HG02970 (cell line): ENCODE measurements around the gene ZFPM1.

ENCODE experiments used
- ATAC-seq: cut with Tn5 transposase; IDR thresholded peaks from one replicate; pipeline ENCODE4 v1.9.1; 2021; ENCODE audit warnings: mild to moderate bottlenecking, moderate library complexity, moderate number of reproducible peaks; ENCODE audit not compliant: unreplicated experiment, low FRiP score

ZFPM1 gene

DNA sequence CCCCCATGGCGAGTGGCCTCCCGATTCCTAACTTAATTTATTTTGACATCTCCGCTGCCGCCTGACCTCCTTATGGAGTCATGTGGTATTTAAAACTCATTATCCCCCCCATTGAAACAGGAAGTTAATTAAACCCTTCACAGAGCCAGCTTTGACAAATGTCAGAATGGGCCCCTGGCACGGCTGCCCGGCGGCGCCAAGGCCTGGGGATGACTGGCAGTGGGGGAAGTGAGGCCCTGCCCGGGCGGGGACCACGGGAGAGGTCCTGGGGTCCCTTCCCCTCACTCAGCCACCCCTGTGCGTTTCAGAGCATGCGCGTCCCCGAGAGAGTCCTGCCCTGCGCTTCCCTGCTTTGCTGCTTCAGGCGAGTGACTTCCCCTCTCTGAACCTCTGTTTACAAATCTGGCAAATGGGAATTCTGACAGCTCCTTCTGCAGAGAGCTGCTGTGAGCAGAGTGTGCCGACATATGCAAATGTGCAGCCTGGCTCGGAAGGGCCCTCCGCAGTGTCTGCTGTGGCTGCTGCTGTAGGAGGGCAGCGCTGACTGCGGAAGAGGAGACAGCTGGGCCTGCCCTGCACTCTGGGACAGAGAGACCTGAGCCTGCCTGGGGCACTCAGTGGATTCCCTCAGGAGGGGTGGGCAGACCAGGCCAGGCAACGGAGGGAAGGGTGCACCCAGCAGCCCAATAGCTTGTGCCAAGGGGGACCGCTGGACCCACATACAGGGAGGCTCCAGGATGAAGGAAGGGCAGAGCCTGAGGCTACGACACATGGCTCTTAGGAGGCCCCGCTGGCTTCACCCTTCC lies 4.4 kb upstream of the ZFPM1 start:
- ATAC-seq = no peak

DNA sequence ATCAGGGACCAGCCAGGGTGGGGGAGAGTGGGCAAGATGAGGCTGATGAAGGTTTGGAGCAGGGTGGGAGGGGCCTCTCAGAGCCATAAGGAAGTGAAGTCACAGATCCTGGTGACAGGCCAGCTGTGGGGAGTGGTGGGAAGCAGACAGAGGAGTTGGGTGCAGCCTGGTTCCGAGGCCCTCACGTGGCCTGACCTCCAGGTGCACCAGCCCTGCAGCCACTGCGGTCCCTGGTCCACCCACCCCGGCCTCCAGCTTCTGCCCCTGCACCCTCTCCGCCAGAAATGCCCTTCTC lies 3.9 kb upstream of the ZFPM1 start:
- no peak for ATAC-seq

DNA sequence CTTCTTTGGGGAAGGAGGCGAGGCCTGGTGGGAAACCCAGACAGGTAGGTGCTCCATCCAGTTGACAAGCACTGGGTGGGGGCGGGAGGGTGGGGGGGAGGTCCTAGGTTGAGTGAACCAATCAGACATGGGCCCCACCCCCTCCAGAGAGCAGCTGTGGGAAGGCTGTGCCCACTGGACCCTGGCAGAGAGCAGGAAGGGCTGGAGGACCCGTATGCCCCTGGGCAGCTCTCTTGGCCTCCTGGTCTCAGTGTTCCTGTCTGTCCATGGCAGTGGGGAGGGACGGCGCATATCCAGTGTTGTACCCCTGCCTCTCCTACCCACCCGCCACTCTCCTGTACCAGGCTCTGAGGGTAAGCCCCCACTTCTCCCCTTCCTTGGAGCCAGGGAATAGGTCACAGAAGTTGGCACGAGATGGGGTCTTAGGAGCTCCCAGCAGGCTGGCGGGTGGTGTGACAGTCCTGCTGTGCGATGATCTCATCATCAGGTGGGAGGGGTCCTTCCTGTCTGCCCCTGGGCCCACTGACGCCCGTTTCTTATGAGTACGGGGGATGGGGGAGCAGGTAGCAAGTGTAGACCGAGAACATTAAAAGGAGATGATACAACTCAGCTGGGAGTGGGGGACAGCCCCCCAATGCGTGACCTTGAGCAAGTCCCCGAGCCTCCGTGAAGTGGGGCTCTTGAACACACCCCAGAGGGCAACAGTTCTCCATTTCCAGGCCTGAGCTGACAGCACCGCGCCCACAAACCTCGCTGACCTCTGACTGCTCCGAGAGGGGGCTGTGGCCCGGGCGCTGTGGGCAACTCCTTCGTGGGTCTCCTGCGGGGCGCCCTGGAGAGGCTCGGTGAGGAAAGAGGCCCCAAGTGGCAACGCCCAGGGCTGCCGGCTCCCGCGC lies 1.2 kb upstream of the ZFPM1 start:
- no peak for ATAC-seq

DNA sequence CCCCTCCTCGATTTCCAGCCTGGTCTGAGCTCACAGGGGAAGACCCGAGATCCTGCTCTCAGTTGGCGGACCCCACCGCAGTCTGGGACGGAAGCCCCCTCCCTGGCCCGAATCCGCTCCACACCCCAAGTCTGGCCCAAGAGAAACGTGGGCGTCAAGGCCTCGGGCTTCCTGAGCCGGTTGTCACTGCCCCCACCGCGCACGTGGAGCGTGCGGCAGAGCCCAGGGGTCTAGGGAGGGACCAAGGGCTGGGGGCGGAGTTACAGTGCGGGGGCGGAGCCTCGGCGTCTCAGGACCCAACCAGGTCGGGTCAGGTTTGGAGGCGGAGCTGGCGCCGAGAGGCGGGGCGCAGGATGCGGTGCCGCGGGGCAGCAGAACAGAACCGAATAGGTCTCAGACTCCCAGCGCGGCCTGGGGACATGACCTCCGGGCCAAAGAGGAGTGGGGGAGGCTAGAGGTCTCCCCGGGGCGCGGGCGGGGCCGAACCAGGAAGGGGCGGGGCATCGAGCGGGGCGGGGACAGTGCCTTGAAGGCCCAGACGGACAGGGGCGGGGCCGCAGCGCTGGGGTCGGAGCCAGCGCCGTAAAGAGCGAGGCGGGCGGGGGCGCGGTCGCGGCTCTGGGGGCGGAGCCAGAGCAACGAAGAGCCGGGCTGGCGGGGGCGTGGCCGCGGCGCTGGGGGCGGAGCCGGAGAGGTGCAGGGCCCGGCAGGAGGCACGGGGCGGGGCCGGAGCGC lies 431 bp upstream of the ZFPM1 start:
- ATAC-seq = peak; percentile 41

DNA sequence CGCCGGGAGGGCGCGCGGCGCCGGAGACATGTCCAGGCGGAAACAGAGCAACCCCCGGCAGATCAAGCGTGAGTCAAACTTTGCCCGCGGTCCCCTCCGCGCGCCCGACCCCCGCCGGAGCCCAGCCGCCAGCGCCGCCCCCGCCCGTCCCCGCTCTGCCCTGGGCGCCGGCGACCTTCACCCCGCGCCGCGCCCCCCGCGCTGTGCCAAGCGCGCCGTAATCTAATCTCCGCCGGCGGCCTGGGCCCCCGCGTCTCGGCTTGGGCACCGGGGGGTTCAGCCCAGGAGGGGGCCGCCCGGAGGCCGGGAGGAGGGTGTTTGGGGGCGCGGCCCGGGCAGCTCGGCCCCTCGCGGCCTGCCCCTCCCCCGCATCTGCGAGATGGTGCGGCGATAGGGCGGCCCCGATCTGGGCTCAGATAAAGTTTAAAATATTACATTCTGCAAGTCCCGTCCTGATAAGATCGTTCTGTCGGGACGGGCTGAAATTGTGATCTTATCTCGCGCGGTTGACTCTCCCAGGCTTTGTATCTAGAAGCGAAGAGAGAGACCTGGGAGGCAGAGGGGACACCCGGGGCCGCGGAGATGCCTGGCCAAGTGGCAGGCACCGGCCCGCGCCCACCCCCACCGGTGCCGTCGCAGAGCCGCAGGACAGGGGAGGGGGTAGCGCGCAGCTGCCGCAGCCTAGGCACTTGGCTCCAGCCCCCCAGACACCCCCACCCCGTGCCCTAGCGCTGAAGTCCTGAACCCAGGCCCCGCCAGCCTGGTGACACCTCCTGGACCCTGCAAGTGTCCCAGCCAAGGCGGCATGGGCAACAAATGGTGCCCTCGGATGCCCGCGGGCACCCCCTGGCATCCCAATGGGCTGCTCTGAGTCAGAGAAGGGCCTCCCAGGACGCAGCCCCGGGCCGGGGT lies 787 bp downstream of the ZFPM1 start:
- no peak for ATAC-seq

DNA sequence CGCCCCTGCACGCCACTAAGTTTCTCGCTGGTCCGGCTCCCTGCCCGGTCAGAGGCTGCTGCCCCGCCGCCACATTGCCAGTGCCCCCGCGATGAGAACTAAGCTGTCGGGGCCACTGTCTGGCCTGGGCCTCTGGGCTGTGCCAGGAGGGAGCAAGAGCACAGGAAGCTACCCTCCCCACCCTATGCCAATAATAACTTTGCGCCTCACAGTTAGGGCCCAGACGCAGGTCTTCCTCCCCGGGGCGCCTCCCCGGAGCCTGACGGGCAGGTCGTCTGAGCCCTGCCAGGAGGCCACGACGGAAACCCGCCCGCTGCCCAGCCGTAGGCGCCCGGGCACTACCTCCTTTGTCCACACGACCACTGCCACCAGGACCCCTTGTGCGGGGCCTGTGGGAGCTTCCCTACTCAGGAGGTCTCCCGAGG lies 1.5 kb downstream of the ZFPM1 start:
- ATAC-seq = no peak

DNA sequence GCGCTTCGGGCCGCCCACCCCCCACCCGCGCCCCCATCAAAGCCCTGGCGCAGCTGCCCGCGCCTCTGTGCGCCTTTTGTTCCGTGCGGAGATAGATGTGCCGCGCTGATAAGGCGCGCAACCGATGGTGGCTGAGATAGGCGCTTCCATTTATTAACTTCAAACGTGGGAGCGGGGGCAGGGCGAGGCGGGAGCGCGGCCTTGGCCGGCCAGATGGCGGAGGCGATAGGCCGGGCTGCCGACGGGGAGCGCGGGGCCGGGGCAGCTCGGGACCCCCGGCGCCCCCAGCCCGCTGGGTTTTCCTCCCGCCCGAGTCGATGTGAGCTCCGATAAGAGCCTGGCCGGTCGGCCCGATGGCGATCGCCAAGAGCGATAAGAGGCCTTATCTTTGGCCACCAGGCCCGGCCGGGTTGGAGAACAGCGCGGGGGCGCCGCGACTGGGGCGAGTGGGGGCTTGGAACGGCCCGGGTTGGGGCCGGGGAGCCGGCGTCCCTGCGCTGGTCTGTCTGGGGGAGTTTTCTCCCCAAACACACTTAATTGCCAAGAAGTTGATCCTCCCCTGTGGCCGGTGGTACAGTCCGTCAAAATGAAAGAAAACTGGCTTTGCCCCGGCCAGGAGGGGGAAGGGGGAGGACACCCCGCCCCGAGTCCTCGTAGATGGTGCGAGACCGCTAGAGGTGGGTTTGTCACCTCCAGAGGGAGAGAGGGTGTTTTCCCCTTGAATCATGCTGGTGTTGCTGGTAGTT lies 2.7 kb downstream of the ZFPM1 start:
- no peak for ATAC-seq

DNA sequence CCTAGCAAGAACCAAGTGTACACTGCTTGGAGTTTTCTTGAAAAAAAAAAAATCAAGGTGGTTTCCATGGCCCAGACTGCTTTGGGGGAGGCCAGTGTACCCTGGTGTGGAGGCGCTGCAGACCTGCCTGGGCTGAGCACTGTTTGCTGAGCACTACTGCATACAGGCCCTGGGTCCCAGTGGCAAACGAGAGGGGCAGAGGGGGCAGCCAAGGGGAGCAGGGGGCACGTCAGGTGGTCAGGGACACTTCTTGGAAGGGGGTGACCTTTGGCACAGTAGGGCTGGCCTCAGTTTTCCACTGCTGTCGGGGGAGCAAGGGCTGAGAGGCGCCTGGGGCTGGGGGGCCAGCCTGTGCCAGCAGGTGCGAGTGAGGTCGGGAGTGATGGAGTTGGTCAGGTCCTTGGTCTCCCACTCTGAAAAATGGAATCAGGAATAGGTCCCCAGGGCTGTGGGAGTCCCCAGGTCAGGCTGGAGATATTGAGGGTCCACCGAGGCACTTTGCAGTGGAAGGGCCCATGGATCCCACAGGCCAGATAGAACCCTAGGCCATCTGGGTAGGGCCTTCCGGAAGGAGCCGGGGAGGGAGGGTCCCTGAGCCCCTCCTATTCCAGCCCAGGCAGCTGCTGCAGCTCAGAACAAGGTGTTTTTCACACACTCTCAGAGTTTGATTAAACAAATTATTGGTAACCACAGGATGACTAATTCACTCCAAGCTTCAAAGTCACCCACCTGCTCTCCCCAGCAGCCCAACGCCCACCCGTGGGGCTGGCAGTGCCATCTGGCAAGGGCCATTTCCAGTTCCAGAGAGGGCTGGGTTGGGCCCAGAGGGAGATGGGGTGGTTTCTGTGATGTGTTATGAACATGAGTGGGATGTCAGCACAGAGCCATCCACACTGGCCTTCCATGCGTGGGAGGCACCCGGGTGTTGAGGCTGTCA lies 3.5 kb downstream of the ZFPM1 start:
- ATAC-seq = no peak

DNA sequence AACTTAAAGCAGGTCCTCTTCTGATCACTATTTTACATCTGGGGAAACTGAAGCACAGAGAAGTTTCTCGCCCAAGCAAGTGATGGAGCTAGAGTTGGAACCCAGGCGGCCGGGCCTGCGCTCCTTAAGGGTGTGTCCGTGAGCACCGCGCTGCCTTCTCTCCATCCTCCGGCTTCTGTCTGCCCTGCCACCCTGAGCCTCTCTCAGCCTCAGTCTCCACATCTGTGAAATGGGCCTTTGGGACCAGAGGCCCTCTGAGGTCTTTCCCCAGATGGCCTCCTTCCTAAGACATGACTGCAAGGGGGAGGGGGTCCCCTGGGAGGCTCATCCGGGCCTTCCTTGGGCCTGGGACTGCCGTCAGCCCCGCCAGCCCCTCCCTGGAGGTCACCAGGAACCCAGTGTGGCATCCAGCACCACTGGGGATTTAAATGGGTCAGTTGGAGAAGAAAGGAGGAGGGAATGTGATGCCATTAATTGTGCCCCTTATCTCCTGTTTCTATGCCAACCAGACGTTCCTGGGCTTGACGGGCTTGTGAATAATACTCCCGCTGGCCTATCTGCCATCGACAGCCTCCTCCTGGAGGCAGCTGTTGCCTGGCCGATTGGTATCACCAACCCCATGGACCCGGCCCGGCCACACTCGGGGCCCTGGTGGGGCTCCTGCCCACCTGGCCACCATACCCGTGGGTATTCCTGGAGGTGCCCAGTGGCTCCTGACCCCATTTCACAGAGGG lies 5.1 kb downstream of the ZFPM1 start:
- no peak for ATAC-seq

DNA sequence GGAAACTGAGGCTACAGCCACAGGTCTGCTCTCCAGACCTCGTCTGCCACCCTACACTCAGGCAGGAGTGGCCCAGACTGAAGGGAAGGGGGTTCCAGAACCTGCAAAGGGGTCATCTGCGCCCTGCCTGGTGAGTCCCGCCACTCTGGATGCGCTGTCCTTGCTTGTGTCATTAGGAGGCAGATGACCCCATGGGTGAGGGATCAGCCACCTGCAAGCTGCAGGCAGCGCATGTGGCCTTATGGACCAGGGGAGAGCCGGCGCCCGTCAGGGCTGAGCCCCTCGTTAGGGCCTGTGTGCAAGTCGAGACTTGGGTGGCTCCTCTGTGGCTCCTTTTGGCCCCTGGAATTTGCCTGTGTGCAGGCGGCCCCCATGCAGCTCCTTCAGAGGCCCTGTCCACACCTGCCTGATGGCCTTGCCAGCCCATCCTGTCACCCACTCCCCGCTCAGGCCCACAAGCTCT lies 5.7 kb downstream of the ZFPM1 start:
- no peak for ATAC-seq

DNA sequence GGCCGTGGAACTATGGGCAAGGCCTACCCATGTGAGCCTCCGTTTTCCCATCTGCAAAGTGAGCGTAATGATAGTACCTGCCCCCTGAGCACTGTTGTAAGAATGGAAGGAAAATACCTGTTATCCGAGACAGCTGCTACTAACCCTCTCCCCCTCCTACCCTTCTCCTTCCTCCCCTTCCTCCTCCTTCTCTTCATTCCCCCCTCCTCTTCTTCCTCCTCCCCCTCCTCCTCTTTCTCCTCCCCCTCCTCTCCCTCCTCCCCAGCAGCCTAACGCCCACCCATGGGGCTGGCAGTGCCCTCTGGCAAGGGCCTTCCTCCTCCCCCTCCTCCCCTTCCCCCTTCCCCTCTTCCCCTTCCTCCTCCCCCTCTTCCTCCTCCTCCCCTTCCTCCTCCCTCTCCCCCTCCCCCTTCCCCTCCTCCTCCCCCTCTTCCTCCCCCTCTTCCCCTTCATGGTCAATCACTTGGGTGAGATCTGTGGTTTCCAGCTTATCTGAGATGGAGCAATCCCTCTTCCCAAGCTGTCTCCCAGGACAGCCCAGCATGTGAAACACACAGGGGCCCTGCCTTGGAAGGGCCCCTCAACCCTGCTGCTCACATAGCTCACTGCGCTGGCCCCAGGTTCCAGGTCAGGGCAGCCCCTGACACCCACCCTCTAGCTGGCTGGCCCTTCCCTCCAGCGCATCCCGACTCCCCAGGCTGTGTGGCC lies 6.4 kb downstream of the ZFPM1 start:
- no peak for ATAC-seq

DNA sequence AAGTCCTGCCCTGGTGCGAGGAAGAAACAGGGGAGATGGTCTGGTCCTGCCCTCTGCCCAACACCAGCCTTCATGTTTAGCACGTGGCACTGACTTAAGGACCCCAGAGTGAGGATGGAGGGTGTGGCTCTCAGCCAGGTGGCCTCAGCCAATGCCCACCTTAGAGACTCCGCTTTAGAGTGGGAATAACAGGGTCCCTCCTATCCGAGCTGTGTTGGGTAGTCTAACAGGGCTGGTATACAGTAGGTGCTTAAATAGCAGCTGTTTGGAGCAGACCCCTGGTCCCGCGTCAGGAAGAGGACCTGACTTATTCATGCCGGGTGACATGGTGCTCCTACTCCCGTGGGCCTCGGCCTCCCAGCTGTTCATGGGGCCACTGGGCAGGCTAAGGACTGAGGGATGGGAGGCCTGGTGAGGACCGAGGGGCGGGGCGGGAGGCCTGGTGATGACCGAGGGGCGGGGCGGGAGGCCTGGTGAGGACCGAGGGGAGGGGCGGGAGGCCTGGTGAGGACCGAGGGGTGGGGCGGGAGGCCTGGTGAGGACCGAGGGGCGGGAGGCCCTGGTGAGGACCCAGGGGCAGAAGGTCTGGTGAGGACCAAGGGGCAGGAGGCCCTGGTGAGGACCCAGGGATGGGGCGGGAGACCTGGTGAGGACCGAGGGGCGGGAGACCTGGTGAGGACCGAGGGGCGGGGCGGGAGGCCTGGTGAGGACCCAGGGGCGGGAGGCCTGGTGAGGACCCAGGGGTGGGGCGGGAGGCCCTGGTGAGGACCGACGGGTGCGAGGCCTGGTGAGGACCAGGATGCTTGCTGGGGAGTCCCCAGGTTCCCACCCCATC lies 7.6 kb downstream of the ZFPM1 start:
- no peak for ATAC-seq

DNA sequence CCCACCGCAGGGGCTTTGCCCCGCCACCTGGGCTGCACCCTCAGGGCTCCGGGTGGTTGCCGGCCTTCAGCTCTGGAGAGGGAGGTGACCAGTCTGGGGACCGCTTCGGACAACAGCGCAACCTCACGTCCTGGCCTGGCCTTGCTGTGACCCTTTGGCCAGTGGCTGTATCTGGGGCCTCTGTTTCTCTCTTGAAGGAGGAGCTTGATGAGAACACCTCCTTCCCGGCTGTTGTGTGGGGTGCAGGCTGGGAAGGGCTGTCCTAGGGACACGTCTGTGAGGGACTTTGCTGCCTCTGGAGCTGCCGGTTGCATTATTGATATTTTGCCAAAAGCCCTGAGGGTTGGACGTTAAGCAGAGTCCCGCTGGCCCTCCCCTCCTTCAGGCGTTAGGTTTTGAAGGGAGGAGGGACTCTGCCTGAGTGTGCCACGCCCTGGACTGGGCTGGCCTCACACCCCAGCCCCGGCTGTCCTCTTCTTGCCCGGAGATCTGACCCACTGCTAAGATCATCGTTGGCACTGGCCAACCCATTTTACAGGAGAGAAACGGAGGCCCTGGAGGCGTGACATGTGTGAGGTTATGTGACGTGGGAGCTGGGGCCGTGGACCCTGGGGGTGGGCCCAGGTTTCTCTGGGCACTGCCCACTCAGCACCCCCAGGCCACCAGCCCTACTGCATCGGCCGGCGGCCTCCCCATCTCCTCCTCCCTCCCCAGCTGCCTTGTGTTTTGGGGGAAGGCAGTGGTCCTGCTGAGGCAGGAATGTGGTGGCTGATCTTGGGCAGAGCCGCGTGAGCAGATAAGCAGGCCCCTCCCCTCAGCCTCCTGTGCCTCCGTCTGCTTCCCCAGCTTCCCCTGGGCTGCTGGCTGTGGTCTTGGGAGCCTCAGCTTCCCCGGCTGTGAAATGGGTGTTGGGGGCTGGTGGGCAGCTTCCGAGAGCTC lies 8.5 kb downstream of the ZFPM1 start:
- ATAC-seq = no peak

DNA sequence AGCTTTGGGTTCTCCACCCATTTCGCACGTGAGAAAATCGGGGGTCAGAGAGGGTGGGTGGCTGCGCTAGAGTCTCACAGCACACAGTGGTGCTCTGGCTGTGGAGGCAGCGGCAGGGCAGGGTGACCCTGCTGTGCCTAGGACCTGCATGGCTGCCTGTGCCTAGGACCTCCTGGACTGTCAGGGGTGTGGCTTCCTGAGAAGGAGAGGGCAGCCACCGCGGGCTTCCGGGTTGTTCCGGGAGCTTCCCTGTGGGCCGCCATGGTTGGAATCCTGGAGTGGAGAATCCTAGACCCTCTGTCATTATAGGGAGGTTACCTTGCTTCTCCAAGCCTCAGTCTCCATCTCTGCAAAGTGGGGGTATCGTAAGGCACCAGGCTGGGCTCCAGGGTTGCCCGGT lies 9.3 kb downstream of the ZFPM1 start:
- no peak for ATAC-seq

DNA sequence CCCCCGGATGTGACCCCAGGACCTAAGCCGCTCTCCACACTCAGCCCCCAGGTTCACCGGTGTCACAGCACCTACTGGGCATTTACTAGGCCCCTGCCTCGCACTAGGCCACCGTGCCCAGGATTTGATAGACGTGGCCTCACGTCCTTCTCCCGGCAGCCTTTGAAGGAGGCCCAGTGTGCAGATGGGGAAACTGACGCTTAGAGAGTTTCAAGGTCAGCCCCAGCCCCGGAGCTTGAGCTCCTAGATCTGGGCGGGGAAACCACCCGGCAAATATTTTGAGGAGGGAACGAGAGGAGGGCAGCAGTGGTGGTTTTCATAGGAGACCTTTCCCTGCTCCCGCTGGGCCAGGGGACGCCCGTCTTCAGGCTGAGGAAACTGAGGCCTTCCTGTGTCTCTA lies 10.3 kb downstream of the ZFPM1 start:
- ATAC-seq = no peak
